GM21737 (cell line): Measurements from ENCODE around the gene E2F6.

Experiments used
- ATAC-seq: cut with Tn5 transposase; IDR thresholded peaks from one replicate; pipeline ENCODE4 v1.9.1; 2021; ENCODE audit warnings: mild to moderate bottlenecking, moderate library complexity; ENCODE audit not compliant: unreplicated experiment

E2F6 gene

GRCh38 chr2:11458753-11459152 is 7.2 kb downstream of the E2F6 start:
- ATAC-seq = no peak

- ATAC-seq = no peak
Observed at GRCh38 chr2:11457935-11458334, 8.0 kb downstream of the E2F6 start.

DNA sequence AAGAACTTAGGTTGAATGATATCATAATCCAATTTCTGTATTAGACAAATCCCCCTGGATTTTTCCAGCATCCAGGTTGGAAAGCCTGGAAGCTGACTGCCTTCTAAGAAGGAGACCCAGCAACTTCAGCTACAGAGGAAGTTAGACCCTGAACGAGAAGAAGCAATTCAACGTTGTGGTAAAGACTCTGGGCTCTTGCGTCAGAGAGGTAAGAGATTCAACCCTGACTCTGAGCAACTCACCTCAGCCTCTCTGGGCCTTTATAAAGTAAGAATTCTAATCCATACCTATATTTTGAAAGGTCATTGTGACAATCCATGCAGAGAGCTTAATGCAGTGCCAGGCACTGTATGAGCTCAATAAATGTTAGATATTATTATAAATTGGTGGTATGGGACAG is 9.7 kb downstream of the E2F6 start:
- no peak for ATAC-seq

DNA sequence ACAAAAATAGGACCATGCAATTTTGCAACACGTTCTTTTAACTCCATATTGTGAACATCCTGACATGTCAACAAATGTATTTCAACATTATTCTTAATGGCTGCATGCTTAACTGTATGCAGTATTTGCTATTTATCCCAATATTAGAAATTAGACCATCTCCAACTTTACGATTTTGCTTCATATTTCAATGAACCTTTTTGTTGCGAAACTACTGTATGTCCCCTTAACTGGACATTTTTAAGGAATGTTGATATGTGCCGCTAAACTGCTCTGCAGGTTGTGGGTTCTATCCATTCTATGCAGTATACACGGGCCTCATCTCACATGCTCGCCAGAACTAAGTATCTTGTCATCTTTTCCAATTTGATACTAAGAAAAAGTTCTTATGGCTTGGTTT is 11.1 kb downstream of the E2F6 start:
- ATAC-seq = no peak

GRCh38 chr2:11450791-11451190 is 15.2 kb downstream of the E2F6 start:
- ATAC-seq = no peak

GRCh38 chr2:11446733-11447248 is 19.2 kb downstream of the E2F6 start:
- ATAC-seq = no peak

DNA sequence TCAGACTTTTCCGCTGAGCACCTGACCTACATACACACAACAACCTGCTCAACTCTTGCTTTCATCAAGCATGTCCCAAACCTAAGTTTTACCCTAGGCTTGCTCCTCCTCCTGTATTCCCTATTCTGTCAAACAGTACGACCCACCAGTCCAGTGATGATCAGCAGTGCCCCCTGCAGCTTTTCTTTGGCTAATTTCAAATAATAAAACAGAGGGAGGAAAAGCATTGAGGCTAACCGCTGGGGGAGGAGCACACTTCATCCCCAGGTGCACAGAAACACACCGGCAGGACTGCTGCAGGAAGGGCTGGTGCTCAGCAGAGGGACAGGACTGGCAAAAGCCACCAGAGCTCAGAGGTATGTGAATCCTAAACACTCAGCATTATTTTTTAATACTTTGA is 21.2 kb downstream of the E2F6 start:
- no peak for ATAC-seq

GRCh38 chr2:11438555-11439080 is 27.3 kb downstream of the E2F6 start:
- ATAC-seq = no peak

GRCh38 chr2:11437602-11438001 is 28.4 kb downstream of the E2F6 start:
- no peak for ATAC-seq

DNA sequence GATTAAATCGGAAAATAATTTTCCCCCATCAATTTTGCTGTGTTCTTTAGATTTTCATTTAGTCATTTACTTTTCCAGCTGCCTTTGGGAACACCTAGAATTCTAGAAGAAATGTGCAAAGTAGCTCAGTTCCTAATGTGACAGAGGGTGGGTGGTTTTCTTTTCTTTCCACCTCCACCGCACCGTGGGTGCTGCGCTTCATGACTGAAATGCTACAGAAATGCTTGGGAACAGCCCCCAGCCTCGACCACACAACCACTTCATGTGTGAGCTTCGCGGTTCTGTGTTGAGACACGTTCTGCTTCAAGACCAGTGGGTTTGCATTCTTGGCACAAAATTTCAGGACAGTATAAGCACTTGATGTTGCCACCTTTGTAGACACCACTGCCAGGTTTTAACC is 30.9 kb downstream of the E2F6 start:
- no peak for ATAC-seq

DNA sequence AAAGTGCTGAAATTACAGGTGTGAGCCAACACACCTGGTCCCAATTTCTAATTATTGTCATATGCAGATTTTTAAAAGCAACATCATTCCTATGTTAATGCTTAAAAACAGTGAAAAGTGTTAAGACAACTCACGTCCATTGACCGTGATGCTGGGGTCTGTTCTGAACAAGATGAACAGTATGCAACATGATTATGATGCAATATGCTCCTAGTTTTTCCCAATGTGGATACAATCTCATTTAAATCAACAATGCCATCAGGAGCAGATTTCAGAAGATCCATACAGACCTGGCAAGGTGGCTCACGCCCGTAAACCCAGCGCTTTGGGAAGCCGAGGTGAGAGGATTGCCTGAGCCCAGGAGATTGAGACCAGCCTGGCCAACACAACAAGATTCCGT is 31.5 kb downstream of the E2F6 start:
- no peak for ATAC-seq

- no peak for ATAC-seq
Observed at GRCh38 chr2:11433822-11434221, 32.1 kb downstream of the E2F6 start.

DNA sequence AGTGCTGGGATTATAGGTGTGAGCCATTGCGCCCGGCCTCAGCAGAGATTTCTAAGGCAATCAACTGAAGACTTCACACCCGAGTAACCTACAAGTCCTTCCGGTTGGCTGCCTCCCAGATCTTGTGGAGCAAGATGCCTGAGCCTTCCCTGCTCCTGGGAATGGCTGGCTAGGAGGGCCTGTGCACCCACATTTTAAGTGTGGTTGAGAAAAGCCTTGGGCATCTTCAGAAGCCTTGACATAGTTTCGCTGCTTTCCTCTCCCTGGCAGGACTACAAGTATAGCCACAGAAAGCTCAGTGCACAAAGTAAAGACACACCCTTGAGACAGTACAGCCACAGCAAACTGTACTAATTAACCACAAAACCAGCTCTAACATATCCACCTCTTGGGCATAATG is 35.2 kb downstream of the E2F6 start:
- ATAC-seq = no peak

DNA sequence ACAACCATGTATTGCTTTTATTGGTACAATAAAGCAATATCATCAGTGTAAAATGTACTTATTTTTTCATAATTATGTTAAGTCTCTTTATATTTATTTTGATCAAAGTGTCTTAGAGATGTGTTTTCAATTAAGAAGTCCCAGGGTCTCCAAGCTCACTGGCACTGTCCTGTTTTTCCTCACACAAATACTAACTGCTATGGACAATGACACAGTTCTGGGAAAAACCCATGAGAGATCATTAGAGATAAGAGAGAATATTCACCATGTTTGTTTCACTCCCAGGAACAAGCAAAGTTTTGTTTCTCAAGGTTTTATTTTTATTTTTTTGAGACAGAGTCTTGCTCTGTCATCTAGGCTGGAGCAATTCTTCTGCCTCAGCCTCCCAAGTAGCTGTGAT is 38.7 kb downstream of the E2F6 start:
- ATAC-seq = no peak

- ATAC-seq = no peak
Observed at GRCh38 chr2:11422901-11423435, 43.0 kb downstream of the E2F6 start.

GRCh38 chr2:11422491-11422865 is 43.5 kb downstream of the E2F6 start:
- ATAC-seq = no peak

GRCh38 chr2:11421863-11422490 is 44.0 kb downstream of the E2F6 start:
- ATAC-seq = no peak

DNA sequence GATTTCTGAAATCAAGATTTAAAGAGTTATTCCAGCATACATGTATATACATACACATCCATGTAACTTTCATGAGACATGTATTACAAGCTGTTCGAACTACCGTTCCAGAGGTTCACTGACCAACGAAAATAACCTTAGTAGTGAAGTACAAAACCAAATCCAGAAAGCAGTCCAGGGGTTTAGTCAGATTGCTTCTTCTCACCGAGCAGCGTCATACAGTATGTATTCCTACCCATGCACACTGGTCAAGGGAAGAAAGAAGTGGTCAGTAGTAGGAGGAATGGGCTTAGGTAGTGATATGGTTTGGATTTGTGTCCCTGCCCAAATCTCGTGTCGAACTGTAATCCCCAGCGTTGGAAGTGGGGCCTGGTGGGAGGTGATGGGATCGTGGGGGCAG is 45.3 kb downstream of the E2F6 start:
- ATAC-seq = no peak

DNA sequence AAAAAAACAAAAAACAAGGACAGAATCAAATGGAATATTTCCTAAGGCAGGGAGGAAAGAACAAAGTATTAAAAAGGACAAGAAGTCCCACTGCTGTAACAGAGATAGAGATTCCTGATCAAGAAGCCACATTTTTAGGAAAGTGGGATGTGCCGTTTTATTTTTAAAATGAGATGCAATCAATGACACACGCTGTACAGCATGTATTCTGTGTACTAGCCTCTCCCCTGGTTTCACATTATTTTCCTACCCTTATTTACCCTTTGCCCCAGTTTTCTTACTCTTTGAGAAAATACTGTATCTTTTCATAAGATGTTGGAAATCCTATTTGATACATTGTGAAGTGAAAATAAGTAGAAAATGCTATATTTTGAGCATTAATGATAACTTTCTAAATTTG is 45.8 kb downstream of the E2F6 start:
- no peak for ATAC-seq

GRCh38 chr2:11419781-11420180 is 46.2 kb downstream of the E2F6 start:
- ATAC-seq = no peak

- ATAC-seq = no peak
Observed at GRCh38 chr2:11417946-11418585, 47.9 kb downstream of the E2F6 start.

GRCh38 chr2:11416931-11417330 is 49.0 kb downstream of the E2F6 start:
- ATAC-seq = no peak
